Measurements from ENCODE around the gene SCYGR4. TPM values are rescaled to one million over a fixed set of nuclear protein-coding genes. Genes with fewer than 3 reads are reported as not detected.

The SCYGR4 gene
- polyA plus RNA-seq, 3 donors = not detected

DNA sequence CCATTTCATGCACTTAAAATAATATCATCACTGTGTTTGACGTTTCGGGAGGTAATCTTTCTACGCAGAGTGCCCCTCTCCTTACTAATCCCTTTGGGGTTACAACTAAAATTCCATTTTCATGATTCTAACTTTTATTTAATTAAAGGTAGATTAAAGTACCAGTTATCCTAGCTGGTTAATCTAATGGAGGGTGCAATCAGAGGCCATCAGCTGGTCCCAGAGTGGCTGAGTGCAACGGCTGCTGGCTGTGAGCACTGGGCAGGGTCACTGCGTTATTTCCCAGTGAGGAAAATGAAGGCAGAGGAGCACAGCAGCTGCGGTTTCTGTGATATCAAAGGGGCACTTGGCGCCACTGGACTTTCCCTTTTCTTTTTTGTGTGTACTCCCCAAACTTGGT lies 12.1 kb downstream of the SCYGR4 start:
- TF ChIP-seq, protein P1, sequence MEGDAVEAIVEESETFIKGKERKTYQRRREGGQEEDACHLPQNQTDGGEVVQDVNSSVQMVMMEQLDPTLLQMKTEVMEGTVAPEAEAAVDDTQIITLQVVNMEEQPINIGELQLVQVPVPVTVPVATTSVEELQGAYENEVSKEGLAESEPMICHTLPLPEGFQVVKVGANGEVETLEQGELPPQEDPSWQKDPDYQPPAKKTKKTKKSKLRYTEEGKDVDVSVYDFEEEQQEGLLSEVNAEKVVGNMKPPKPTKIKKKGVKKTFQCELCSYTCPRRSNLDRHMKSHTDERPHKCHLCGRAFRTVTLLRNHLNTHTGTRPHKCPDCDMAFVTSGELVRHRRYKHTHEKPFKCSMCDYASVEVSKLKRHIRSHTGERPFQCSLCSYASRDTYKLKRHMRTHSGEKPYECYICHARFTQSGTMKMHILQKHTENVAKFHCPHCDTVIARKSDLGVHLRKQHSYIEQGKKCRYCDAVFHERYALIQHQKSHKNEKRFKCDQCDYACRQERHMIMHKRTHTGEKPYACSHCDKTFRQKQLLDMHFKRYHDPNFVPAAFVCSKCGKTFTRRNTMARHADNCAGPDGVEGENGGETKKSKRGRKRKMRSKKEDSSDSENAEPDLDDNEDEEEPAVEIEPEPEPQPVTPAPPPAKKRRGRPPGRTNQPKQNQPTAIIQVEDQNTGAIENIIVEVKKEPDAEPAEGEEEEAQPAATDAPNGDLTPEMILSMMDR (IDR thresholded peaks at IDR 0.05) = no peak
- Histone ChIP-seq H3K27ac (ENCODE audit: low read depth in 1 of 2, low read length in 2 of 2) (no peak overlapping the region), H3K4me1 (ENCODE audit: control insufficient read depth in 1 of 2, insufficient read depth in 2 of 2, low read length in 2 of 2) (no peaks in the 10 kb centered on the region), H3K79me2 (ENCODE audit: insufficient read depth, low read length) (no peaks in the 10 kb centered on the region), H3K9ac (ENCODE audit: insufficient read depth, low read length, poor library complexity, severe bottlenecking) (no peak overlapping the region), H3K27me3 (ENCODE audit: control insufficient read depth in 2 of 2, insufficient read depth in 2 of 2, low read length in 2 of 2) (peaks cover 5% of the 10 kb centered on the region in 2 donors), H3K4me3 (replicated peaks in 1 of 3; ENCODE audit: low read depth in 2 of 3, low read length in 3 of 3) (no peak overlapping the region), H4K20me1 (ENCODE audit: insufficient read depth, low read length) (no peaks in the 10 kb centered on the region), H3K4me2 (replicated peaks; ENCODE audit: extremely low read depth, low read length, poor library complexity, severe bottlenecking) (no peak overlapping the region), H2AFZ (ENCODE audit: insufficient read depth, low read depth, low read length, poor library complexity, severe bottlenecking) (no peak overlapping the region), H3K9me3 (replicated peaks in 1 of 2; ENCODE audit: control insufficient read depth in 1 of 2, insufficient read depth in 1 of 2, low read length in 2 of 2) (no peaks in the 10 kb centered on the region), H3K36me3 (replicated peaks in 1 of 2; ENCODE audit: control insufficient read depth in 1 of 2, insufficient read depth in 2 of 2, low read length in 2 of 2) (no peaks in the 10 kb centered on the region)
- intact Hi-C loops (cut with micrococcal nuclease) = no loop called here
- no peaks in the 10 kb centered on the region for H3K36me3 Mint-ChIP-seq
- H3K4me3 Mint-ChIP-seq = no peak overlapping the region
- peaks cover 2 to 17% (median 5%) of the 10 kb centered on the region in 3 donors for H3K27me3 Mint-ChIP-seq (ENCODE audit: low read depth in 3 of 3)
- 87% methylated on average over 4 of the region's 7 CpGs for WGBS (ENCODE audit: insufficient coverage)
- no peaks in the 10 kb centered on the region for H3K4me1 Mint-ChIP-seq
- no peak for DNase-seq
- H3K27ac Mint-ChIP-seq = no peak overlapping the region
- peaks cover 0 to 2% (median 0%) of the 10 kb centered on the region in 7 donors for H3K9me3 Mint-ChIP-seq

DNA sequence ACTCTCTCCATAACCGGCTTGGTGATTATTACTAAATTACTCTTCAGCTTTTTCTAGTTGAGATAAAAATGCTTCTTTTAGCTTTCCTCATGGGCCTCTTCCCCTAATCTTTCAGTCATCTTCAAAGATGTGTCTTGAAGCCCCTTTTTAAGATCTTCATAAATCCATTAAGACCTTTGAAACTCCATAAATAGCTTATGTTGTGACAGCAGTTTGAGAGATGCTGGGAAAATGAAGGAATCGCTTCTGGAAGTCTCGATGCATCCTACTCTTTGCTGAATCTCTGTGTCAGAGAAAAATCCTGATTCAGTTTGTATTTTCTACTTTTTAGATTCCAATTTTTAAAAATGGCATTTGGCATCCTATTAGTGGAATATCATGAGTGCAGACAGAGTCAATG lies 13.0 kb downstream of the SCYGR4 start:
- 100% methylated on average over 2 of the region's 3 CpGs for WGBS (ENCODE audit: insufficient coverage)
- Mint-ChIP-seq H3K4me3 (no peak overlapping the region), H3K36me3 (no peaks in the 10 kb centered on the region), H3K27ac (no peak overlapping the region), H3K9me3 (peaks cover 0 to 2% (median 0%) of the 10 kb centered on the region in 7 donors), H3K27me3 (ENCODE audit: low read depth in 3 of 3) (peaks cover 2 to 17% (median 5%) of the 10 kb centered on the region in 3 donors), H3K4me1 (no peaks in the 10 kb centered on the region)
- Histone ChIP-seq H3K4me1 (ENCODE audit: control insufficient read depth in 1 of 2, insufficient read depth in 2 of 2, low read length in 2 of 2) (no peaks in the 10 kb centered on the region), H3K9ac (ENCODE audit: insufficient read depth, low read length, poor library complexity, severe bottlenecking) (no peak overlapping the region), H2AFZ (ENCODE audit: insufficient read depth, low read depth, low read length, poor library complexity, severe bottlenecking) (no peak overlapping the region), H3K9me3 (replicated peaks in 1 of 2; ENCODE audit: control insufficient read depth in 1 of 2, insufficient read depth in 1 of 2, low read length in 2 of 2) (no peaks in the 10 kb centered on the region), H3K27ac (ENCODE audit: low read depth in 1 of 2, low read length in 2 of 2) (no peak overlapping the region), H3K4me3 (replicated peaks in 1 of 3; ENCODE audit: low read depth in 2 of 3, low read length in 3 of 3) (no peak overlapping the region), H3K4me2 (replicated peaks; ENCODE audit: extremely low read depth, low read length, poor library complexity, severe bottlenecking) (no peak overlapping the region), H3K27me3 (ENCODE audit: control insufficient read depth in 2 of 2, insufficient read depth in 2 of 2, low read length in 2 of 2) (peaks cover 5% of the 10 kb centered on the region in 2 donors), H3K36me3 (replicated peaks in 1 of 2; ENCODE audit: control insufficient read depth in 1 of 2, insufficient read depth in 2 of 2, low read length in 2 of 2) (no peaks in the 10 kb centered on the region), H3K79me2 (ENCODE audit: insufficient read depth, low read length) (no peaks in the 10 kb centered on the region), H4K20me1 (ENCODE audit: insufficient read depth, low read length) (no peaks in the 10 kb centered on the region)
- intact Hi-C loops (cut with micrococcal nuclease) = no loop called here
- TF ChIP-seq, protein P1 (IDR thresholded peaks at IDR 0.05) = no peak
- DNase-seq = no peak
